CD4-positive, alpha-beta memory T cell (primary cell): ENCODE measurements around the gene PKM. TPM values are rescaled to one million over a fixed set of nuclear protein-coding genes. Genes with fewer than 3 reads are reported as not detected.

Source experiments
- CTCF ChIA-PET: fragments of 350-600 bp; sonication (Branson Sonifier 250); formaldehyde crosslinking; loops from one replicate; lab custom pipeline; 2021; ENCODE audit warnings: inconsistent platforms; ENCODE audit not compliant: partially characterized antibody; lab: Charles Lee
- POLR2A ChIA-PET: fragments of 350-600 bp; sonication (Branson Sonifier 250); formaldehyde crosslinking; loops from one replicate; lab custom pipeline; 2021; ENCODE audit not compliant: partially characterized antibody; lab: Charles Lee
- DNase-seq, 5 donors: peaks; one replicate each; pipeline versions ENCODE4 v3.0.0 to v3.0.0-alpha.2; 2020 to 2022; ENCODE audit warnings: mixed read lengths in 1 of 5
- H3K27ac ChIP-seq: one replicate; pipeline ENCODE4 v1.7.0; 2013; ENCODE audit warnings: low read depth, low read length
- H3K27me3 ChIP-seq: 2 replicates; pipeline ENCODE4 v1.7.0; 2013; ENCODE audit warnings: mild to moderate bottlenecking, low read length, moderate library complexity; ENCODE audit not compliant: insufficient read depth
- H3K36me3 ChIP-seq: 2 replicates; pipeline ENCODE4 v1.7.0; 2013; ENCODE audit warnings: mild to moderate bottlenecking, low read length, moderate library complexity; ENCODE audit not compliant: insufficient read depth
- H3K4me1 ChIP-seq: 2 replicates; pipeline ENCODE4 v1.7.0; 2013; ENCODE audit warnings: mild to moderate bottlenecking, low read length, moderate library complexity; ENCODE audit not compliant: insufficient read depth
- H3K4me3 ChIP-seq, 2 donors: one replicate each; pipeline ENCODE4 v1.7.0; 2013; ENCODE audit warnings: low read length in 2 of 2, mild to moderate bottlenecking in 1 of 2
- H3K9me3 ChIP-seq, 2 donors: one replicate each; pipeline ENCODE4 v1.7.0; 2013; ENCODE audit warnings: low read length in 2 of 2, control low read depth in 1 of 2; ENCODE audit not compliant: control insufficient read depth in 1 of 2
- H3K27ac Mint-ChIP-seq, 7 donors: one replicate each; pipeline ENCODE4 v1.8.0; 2020 to 2021; ENCODE audit warnings: mixed read lengths in 7 of 7, mild to moderate bottlenecking in 6 of 7, inconsistent platforms in 3 of 7, moderate library complexity in 3 of 7
- H3K27me3 Mint-ChIP-seq, 2 donors: one replicate each; pipeline ENCODE4 v1.8.0; 2020 to 2021; ENCODE audit warnings: mixed read lengths in 2 of 2
- H3K36me3 Mint-ChIP-seq, 2 donors: one replicate each; pipeline ENCODE4 v1.8.0; 2020 to 2021; ENCODE audit warnings: mixed read lengths in 2 of 2, inconsistent platforms in 1 of 2, mild to moderate bottlenecking in 1 of 2
- H3K4me1 Mint-ChIP-seq, 4 donors: one replicate each; pipeline ENCODE4 v1.8.0; 2020 to 2021; ENCODE audit warnings: mixed read lengths in 4 of 4, mild to moderate bottlenecking in 1 of 4
- H3K4me3 Mint-ChIP-seq, 8 donors: one replicate each; pipeline ENCODE4 v1.8.0; 2020 to 2021; ENCODE audit warnings: mixed read lengths in 8 of 8, mild to moderate bottlenecking in 7 of 8, moderate library complexity in 6 of 8, inconsistent platforms in 3 of 8
- H3K9me3 Mint-ChIP-seq, 8 donors: one replicate each; pipeline ENCODE4 v1.8.0; 2020 to 2021; ENCODE audit warnings: mixed read lengths in 8 of 8, mild to moderate bottlenecking in 5 of 8, inconsistent platforms in 3 of 8, moderate library complexity in 1 of 8
- intact Hi-C: fragments of 100-400 bp; cut with micrococcal nuclease; formaldehyde crosslinking; loops from one replicate; pipeline ENCODE4 v1.15.1; 2023
- polyA plus RNA-seq, 2 donors: library from polyadenylated mRNA; unstranded; fragments of 300-500 nt; fragmentation: Illumina TruSeq; gene quantifications; one replicate each; pipeline ENCODE4 v1.2.3, GENCODE V29; 2021
- total RNA-seq, 2 experiments: library from RNA; stranded (reverse); gene quantifications; one replicate each; pipeline ENCODE4 v1.2.3, GENCODE V29; 2021

PKM gene
- total and polyA plus RNA-seq, 4 experiments from 2014 or later: 378 to 658 (median 411) TPM

DNA sequence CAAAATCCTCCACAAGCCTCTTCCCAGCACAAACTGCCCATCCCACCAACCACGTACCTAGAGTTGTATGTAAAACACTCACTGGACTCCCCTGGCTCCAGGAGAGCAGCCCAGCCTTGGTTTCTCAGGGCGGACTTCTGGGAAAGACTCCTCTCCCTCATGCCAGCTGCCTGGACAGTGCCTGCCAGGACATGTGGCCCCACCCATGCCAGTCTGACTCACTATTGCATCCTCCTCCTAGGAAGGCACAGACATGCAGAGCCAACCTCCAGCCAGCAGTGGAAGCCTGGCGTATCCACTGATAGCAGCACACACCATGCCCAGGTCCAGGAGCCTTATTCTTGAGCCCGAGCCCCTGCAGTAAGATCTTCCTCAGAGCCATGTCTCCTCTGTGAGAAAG is 8.6 kb downstream of the PKM start:
- CTCF ChIA-PET: interaction anchor here (0.7 to 1.1 kb wide), 3 partner anchors 10 to 32 kb away, joined by 3 read pairs; no protein-coding TSS in a partner anchor
- Mint-ChIP-seq H3K36me3 (peaks cover 35 to 66% of the 10 kb centered on the region in 2 donors), H3K9me3 (no peaks in the 10 kb centered on the region), H3K27me3 (no peaks in the 10 kb centered on the region), H3K4me3 (peak overlapping the region in 5 of 8 donors; percentile 15 to 39 (median 36)), H3K27ac (peak overlapping the region; percentile 67 to 92 (median 85)), H3K4me1 (peaks cover 46 to 82% (median 66%) of the 10 kb centered on the region in 4 donors)
- DNase-seq: no peak
- POLR2A ChIA-PET: interaction anchor here (0.6 to 3.3 kb wide), 3 partner anchors 9 to 339 kb away, joined by 3 to 18 read pairs (median 3); partner anchors contain the start of gene PKM
- Histone ChIP-seq H3K4me3 (no peak overlapping the region), H3K27ac (no peak overlapping the region), H3K27me3 (no peaks in the 10 kb centered on the region), H3K36me3 (peaks cover 47% of the 10 kb centered on the region), H3K9me3 (no peaks in the 10 kb centered on the region), H3K4me1 (peaks cover 72% of the 10 kb centered on the region)
- intact Hi-C loops: no loop called here

DNA sequence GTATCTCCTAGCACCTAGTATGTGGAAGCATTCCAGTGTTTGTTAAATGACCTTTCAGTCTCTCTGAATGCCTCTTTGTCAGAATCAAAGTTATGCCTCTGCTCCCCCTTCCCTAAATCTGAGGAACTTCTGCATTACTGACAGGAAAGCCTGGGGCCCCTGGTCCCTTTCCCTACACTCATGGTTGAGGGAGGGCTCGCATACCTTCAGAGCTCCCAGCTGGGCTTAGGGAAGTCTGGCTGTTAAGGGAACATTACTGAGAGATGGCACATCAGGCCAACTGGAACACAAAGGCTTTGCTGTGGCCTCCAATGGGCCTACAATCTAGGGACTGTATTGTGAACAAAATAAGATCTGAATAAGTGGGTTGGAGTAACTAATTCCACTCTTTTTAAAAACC is 10.3 kb downstream of the PKM start:
- peaks cover 39 to 76% of the 10 kb centered on the region in 2 donors for H3K36me3 Mint-ChIP-seq
- peak overlapping the region; percentile 28 for H3K27ac ChIP-seq
- H3K27me3 Mint-ChIP-seq: no peaks in the 10 kb centered on the region
- no peaks in the 10 kb centered on the region for H3K9me3 Mint-ChIP-seq
- no peaks in the 10 kb centered on the region for H3K9me3 ChIP-seq
- POLR2A ChIA-PET: interaction anchor here (3.3 kb wide), 1 partner anchor 11 kb away, joined by 18 read pairs; the partner anchor contains the start of gene PKM
- DNase-seq: no peak
- CTCF ChIA-PET: interaction anchor here (1.0 to 1.7 kb wide), 2 partner anchors 19 to 21 kb away, joined by 3 to 10 read pairs; no protein-coding TSS in a partner anchor
- H3K27me3 ChIP-seq: no peaks in the 10 kb centered on the region
- no peak overlapping the region for H3K4me3 ChIP-seq
- peaks cover 55% of the 10 kb centered on the region for H3K4me1 ChIP-seq
- intact Hi-C loops: no loop called here
- peaks cover 36 to 67% (median 54%) of the 10 kb centered on the region in 4 donors for H3K4me1 Mint-ChIP-seq
- H3K4me3 Mint-ChIP-seq: no peak overlapping the region
- H3K27ac Mint-ChIP-seq: peak overlapping the region in 6 of 7 donors; percentile 31 to 86 (median 76)
- H3K36me3 ChIP-seq: peaks cover 64% of the 10 kb centered on the region

DNA sequence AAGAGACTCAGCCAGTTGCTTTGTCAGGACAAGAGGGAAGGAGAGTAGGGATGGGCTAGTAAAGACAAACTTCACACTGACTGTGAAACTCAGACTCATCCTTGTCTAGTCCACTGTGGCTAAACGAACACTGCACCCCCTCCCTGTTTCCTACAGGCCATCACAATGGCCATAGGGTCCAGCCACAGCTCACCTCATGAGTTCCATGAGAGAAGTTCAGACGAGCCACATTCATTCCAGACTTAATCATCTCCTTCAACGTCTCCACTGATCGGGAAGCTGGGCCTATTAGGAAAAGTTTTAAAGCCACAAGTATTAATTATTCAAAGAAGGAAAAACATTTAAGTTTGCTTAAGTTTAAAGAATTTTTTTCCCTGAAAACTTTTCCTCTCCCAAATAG is 13.8 kb downstream of the PKM start:
- POLR2A ChIA-PET: interaction anchor here (1.3 kb wide), 1 partner anchor 10 kb away, joined by 5 read pairs; no protein-coding TSS in a partner anchor
- Mint-ChIP-seq H3K36me3 (peaks cover 42 to 76% of the 10 kb centered on the region in 2 donors), H3K27me3 (no peaks in the 10 kb centered on the region), H3K27ac (peak overlapping the region in 3 of 7 donors; percentile 11 to 80 (median 46)), H3K9me3 (no peaks in the 10 kb centered on the region), H3K4me1 (peaks cover 16 to 37% (median 28%) of the 10 kb centered on the region in 4 donors), H3K4me3 (no peak overlapping the region)
- no peaks in the 10 kb centered on the region for H3K27me3 ChIP-seq
- CTCF ChIA-PET: interaction anchor here (1.2 to 3.7 kb wide), 3 partner anchors 10 to 454 kb away, joined by 3 to 20 read pairs (median 9); no protein-coding TSS in a partner anchor
- DNase-seq: no peak
- intact Hi-C loops: no loop called here
- H3K36me3 ChIP-seq: peaks cover 72% of the 10 kb centered on the region
- no peak overlapping the region for H3K4me3 ChIP-seq
- H3K9me3 ChIP-seq: no peaks in the 10 kb centered on the region
- peaks cover 28% of the 10 kb centered on the region for H3K4me1 ChIP-seq
- H3K27ac ChIP-seq: no peak overlapping the region

DNA sequence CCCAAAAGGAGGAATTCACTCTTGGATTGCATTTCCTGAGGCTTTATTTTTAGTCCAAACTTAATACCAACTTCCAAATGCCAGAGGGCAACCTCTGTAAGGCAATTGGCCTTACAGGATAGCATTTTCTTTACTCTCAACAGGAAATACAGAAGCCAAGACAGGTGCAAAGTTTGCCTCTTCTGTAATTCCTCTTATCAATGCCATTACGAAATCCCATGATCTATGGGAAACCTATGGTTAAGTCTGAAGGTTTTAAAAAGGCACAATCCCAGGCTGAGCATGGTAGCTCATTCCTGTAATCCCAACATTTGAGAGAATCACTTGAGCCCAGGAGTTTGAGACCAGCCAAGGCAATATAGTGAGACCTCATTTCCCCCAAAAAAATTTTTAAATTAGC is 14.9 kb downstream of the PKM start:
- intact Hi-C loops: no loop called here

GRCh38 chr15:72207558-72208085 is 23.4 kb downstream of the PKM start:
- H3K36me3 Mint-ChIP-seq: peaks cover 69 to 98% of the 10 kb centered on the region in 2 donors
- H3K4me1 Mint-ChIP-seq: peaks cover 0 to 3% (median under 1%) of the 10 kb centered on the region in 4 donors
- no peaks in the 10 kb centered on the region for H3K27me3 ChIP-seq
- no peak for DNase-seq
- no peaks in the 10 kb centered on the region for H3K27me3 Mint-ChIP-seq
- H3K9me3 Mint-ChIP-seq: no peaks in the 10 kb centered on the region
- peaks cover 96% of the 10 kb centered on the region for H3K36me3 ChIP-seq
- no peak overlapping the region for H3K4me3 ChIP-seq
- no peaks in the 10 kb centered on the region for H3K9me3 ChIP-seq
- no peaks in the 10 kb centered on the region for H3K4me1 ChIP-seq
- ChIA-PET POLR2A (interaction anchor here (0.9 to 1.7 kb wide), 2 partner anchors 20 to 24 kb away, joined by 3 to 5 read pairs; no protein-coding TSS in a partner anchor), CTCF (interaction anchor here (1.0 to 1.8 kb wide), 2 partner anchors 12 to 20 kb away, joined by 3 to 7 read pairs; no protein-coding TSS in a partner anchor)
- H3K4me3 Mint-ChIP-seq: no peak overlapping the region
- H3K27ac ChIP-seq: no peak overlapping the region
- H3K27ac Mint-ChIP-seq: peak overlapping the region in 2 of 7 donors; percentile 10 to 47
- intact Hi-C loops: no loop called here

More for the DNA sequence above, 14.9 kb downstream of the PKM start:
- H3K27me3 Mint-ChIP-seq: no peaks in the 10 kb centered on the region
- no peaks in the 10 kb centered on the region for H3K9me3 Mint-ChIP-seq
- CTCF ChIA-PET: interaction anchor here (2.9 to 3.7 kb wide), 2 partner anchors 11 to 17 kb away, joined by 14 to 20 read pairs; no protein-coding TSS in a partner anchor
- Histone ChIP-seq H3K9me3 (no peaks in the 10 kb centered on the region), H3K27ac (no peak overlapping the region), H3K4me3 (no peak overlapping the region), H3K4me1 (peaks cover 18% of the 10 kb centered on the region), H3K36me3 (peaks cover 81% of the 10 kb centered on the region), H3K27me3 (no peaks in the 10 kb centered on the region)
- H3K36me3 Mint-ChIP-seq: peaks cover 42 to 82% of the 10 kb centered on the region in 2 donors
- no peak overlapping the region for H3K4me3 Mint-ChIP-seq
- H3K27ac Mint-ChIP-seq: peak overlapping the region in 2 of 7 donors; percentile 9 to 12
- DNase-seq: no peak
- POLR2A ChIA-PET: interaction anchor here (1.1 kb wide), 1 partner anchor 11 kb away, joined by 4 read pairs; no protein-coding TSS in a partner anchor
- peaks cover 13 to 26% (median 19%) of the 10 kb centered on the region in 4 donors for H3K4me1 Mint-ChIP-seq

- CTCF ChIA-PET: interaction anchor here (1.8 kb wide), 1 partner anchor 20 kb away, joined by 7 read pairs; no protein-coding TSS in a partner anchor
- no peaks in the 10 kb centered on the region for H3K27me3 ChIP-seq
- POLR2A ChIA-PET: interaction anchor here (1.7 kb wide), 1 partner anchor 21 kb away, joined by 5 read pairs; no protein-coding TSS in a partner anchor
- no peaks in the 10 kb centered on the region for H3K9me3 Mint-ChIP-seq
- H3K27ac Mint-ChIP-seq: peak overlapping the region in 2 of 7 donors; percentile 36 to 50
- no peak for DNase-seq
- peaks cover 96% of the 10 kb centered on the region for H3K36me3 ChIP-seq
- H3K4me3 Mint-ChIP-seq: no peak overlapping the region
- H3K4me1 Mint-ChIP-seq: peaks cover 0 to 3% (median under 1%) of the 10 kb centered on the region in 4 donors
- H3K27me3 Mint-ChIP-seq: no peaks in the 10 kb centered on the region
- no peak overlapping the region for H3K27ac ChIP-seq
- H3K4me1 ChIP-seq: no peaks in the 10 kb centered on the region
- intact Hi-C loops: no loop called here
- peaks cover 73 to 98% of the 10 kb centered on the region in 2 donors for H3K36me3 Mint-ChIP-seq
- no peaks in the 10 kb centered on the region for H3K9me3 ChIP-seq
- no peak overlapping the region for H3K4me3 ChIP-seq
These were observed 24.4 kb downstream of the PKM start for GRCh38 chr15:72206677-72207000.
